ENCODE data around the gene INTS11. TPM values are rescaled to one million over a fixed set of nuclear protein-coding genes. Genes with fewer than 3 reads are reported as not detected.
A peak's percentile ranks its signal among the peaks of the same experiment; 100 is the strongest.

INTS11 gene
- total and polyA plus RNA-seq, 7 experiments from 2014 or later, result 62.8 to 187 (median 134) TPM

DNA sequence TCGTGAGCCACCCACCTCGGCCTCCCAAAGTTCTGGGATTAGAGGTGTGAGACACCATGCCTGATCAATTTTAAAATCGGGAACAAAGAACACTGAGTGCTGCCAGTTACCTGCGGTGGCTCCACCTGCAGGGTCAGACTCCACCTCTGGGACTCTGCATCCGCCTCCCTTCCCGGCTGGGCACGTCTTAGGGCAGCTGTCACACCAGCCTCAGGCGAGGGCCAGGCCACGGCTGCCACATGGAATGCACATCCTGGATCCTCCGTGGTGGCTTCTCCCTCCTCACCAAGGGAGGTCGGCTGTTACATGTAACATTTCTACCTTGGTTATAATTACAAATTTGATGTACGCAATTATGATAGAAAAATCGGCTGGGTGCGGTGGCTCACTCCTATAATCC, 39.8 kb upstream of the INTS11 start:
- Histone ChIP-seq H3K4me3 (ENCODE audit: low read length) (no peak overlapping the region), H3K27me3 (ENCODE audit: control insufficient read depth in 2 of 2, insufficient read depth in 2 of 2, low read length in 2 of 2) (no peaks in the 10 kb centered on the region), H3K27ac (ENCODE audit: low read depth, low read length) (no peak overlapping the region), H3K4me1 (ENCODE audit: control insufficient read depth in 2 of 2, insufficient read depth in 2 of 2, low read length in 2 of 2) (no peaks in the 10 kb centered on the region), H3K9me3 (ENCODE audit: control insufficient read depth in 2 of 3, low read length in 3 of 3) (peaks cover 0 to 10% (median 0%) of the 10 kb centered on the region in 3 experiments), H3K36me3 (ENCODE audit: control insufficient read depth in 2 of 3, insufficient read depth in 3 of 3, low read length in 3 of 3) (no peaks in the 10 kb centered on the region)
- Mint-ChIP-seq H3K27ac (no peak overlapping the region), H3K9me3 (peaks cover 0 to 2% (median 0%) of the 10 kb centered on the region in 11 donors), H3K27me3 (peaks cover 0 to 13% (median 4%) of the 10 kb centered on the region in 5 donors), H3K36me3 (no peaks in the 10 kb centered on the region), H3K4me1 (peaks cover 0 to 9% (median 7%) of the 10 kb centered on the region in 7 donors), H3K4me3 (no peak overlapping the region)
- ATAC-seq (no peak), DNase-seq (no peak)
- CTCF ChIA-PET, result no interaction called here
- intact Hi-C loops (cut with micrococcal nuclease), result no loop called here
- POLR2A ChIA-PET, result no interaction called here

DNA sequence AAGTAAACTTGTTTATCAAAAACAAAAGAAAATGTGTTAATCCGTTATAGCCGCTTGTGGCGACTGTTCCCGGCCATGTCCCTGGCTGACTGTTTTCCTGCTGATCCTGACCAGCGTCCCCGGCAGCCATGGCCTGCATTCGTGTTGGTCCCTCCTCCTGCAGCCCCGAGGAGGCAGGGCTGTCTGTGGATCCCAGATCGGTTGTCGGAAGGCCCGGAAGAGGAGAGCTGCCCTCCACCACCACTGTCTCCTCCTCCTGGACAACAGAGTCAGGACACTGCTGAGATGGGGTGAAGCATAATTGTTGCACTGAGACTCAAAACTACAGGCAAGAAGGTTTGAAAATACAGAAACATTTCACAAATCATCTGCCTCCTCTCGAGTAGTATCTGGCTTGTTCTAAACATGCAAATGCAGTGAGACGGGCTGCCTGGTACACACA, 37.5 kb upstream of the INTS11 start:
- no peak for DNase-seq
- CTCF ChIA-PET, result no interaction called here
- no peak overlapping the region for H3K4me3 ChIP-seq (ENCODE audit: low read length)

DNA sequence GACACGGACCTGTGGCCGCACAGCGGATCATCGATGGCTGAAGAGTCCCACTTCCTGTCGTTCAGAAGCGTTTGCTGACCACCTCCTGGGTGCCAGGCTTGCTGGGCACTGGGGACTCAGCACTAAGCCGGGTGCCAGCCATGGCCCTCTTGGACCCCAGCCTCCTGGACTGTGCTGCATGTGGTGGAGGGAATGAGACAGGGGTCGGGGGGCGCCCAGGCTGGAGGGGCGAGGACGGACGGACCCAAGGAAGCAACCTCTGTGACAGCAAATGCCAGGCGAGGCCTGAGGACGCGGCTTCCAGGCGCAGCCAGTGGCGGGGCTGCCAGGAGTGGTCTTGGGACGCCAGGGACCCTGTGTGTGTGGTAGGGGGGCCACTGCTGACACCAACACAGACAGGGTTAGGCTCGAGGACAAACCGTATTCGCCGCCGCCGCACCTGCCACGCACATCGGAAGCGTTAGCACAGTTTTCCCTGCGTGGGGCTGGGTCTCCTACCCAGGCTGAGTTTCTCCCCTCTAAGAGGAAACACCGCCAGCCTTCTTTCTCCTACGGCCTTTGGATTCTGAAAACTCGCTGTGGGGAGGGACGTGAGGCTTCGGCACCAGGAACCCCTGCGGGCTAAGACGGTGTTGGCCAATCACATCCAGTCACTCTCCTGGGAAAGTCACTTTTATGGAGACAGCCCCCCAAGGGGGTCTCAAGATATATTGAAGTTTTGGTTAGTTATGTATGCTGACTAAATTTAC, 36.9 kb upstream of the INTS11 start:
- intact Hi-C loops (cut with micrococcal nuclease), result no loop called here
- Histone ChIP-seq H3K9me3 (ENCODE audit: control insufficient read depth in 2 of 3, low read length in 3 of 3) (peaks cover 0 to 5% (median 0%) of the 10 kb centered on the region in 3 experiments), H3K4me1 (ENCODE audit: control insufficient read depth in 2 of 2, insufficient read depth in 2 of 2, low read length in 2 of 2) (peaks cover 0 to 8% of the 10 kb centered on the region in 2 donors), H3K36me3 (ENCODE audit: control insufficient read depth in 2 of 3, insufficient read depth in 3 of 3, low read length in 3 of 3) (no peaks in the 10 kb centered on the region), H3K27ac (ENCODE audit: low read depth, low read length) (no peak overlapping the region), H3K27me3 (ENCODE audit: control insufficient read depth in 2 of 2, insufficient read depth in 2 of 2, low read length in 2 of 2) (peaks cover 0 to 3% of the 10 kb centered on the region in 2 donors), H3K4me3 (ENCODE audit: low read length) (no peak overlapping the region)
- DNase-seq (peak in 1 of 9 donors; percentile 4), ATAC-seq (no peak)
- H3K4me3 Mint-ChIP-seq, result no peak overlapping the region
- H3K9me3 Mint-ChIP-seq, result peaks cover 0 to 2% (median 0%) of the 10 kb centered on the region in 11 donors
- ChIA-PET CTCF (no interaction called here), POLR2A (no interaction called here)
- H3K36me3 Mint-ChIP-seq, result no peaks in the 10 kb centered on the region
- H3K27ac Mint-ChIP-seq, result no peak overlapping the region
- H3K4me1 Mint-ChIP-seq, result peaks cover 6 to 15% (median 12%) of the 10 kb centered on the region in 7 donors
- peaks cover 0 to 20% (median 4%) of the 10 kb centered on the region in 5 donors for H3K27me3 Mint-ChIP-seq

More for the DNA sequence above, 37.5 kb upstream of the INTS11 start:
- peaks cover 0 to 3% of the 10 kb centered on the region in 2 donors for H3K27me3 ChIP-seq (ENCODE audit: control insufficient read depth in 2 of 2, insufficient read depth in 2 of 2, low read length in 2 of 2)
- no peak overlapping the region for H3K4me3 Mint-ChIP-seq
- POLR2A ChIA-PET, result no interaction called here
- ATAC-seq, result no peak
- no peaks in the 10 kb centered on the region for H3K36me3 Mint-ChIP-seq
- peaks cover 6 to 15% (median 12%) of the 10 kb centered on the region in 7 donors for H3K4me1 Mint-ChIP-seq
- intact Hi-C loops (cut with micrococcal nuclease), result no loop called here
- peaks cover 0 to 2% (median 0%) of the 10 kb centered on the region in 11 donors for H3K9me3 Mint-ChIP-seq
- H3K4me1 ChIP-seq (ENCODE audit: control insufficient read depth in 2 of 2, insufficient read depth in 2 of 2, low read length in 2 of 2), result peaks cover 0 to 8% of the 10 kb centered on the region in 2 donors
- H3K9me3 ChIP-seq (ENCODE audit: control insufficient read depth in 2 of 3, low read length in 3 of 3), result peaks cover 0 to 10% (median 0%) of the 10 kb centered on the region in 3 experiments
- peaks cover 0 to 19% (median 4%) of the 10 kb centered on the region in 5 donors for H3K27me3 Mint-ChIP-seq
- H3K27ac ChIP-seq (ENCODE audit: low read depth, low read length), result no peak overlapping the region
- H3K36me3 ChIP-seq (ENCODE audit: control insufficient read depth in 2 of 3, insufficient read depth in 3 of 3, low read length in 3 of 3), result no peaks in the 10 kb centered on the region
- no peak overlapping the region for H3K27ac Mint-ChIP-seq

DNA sequence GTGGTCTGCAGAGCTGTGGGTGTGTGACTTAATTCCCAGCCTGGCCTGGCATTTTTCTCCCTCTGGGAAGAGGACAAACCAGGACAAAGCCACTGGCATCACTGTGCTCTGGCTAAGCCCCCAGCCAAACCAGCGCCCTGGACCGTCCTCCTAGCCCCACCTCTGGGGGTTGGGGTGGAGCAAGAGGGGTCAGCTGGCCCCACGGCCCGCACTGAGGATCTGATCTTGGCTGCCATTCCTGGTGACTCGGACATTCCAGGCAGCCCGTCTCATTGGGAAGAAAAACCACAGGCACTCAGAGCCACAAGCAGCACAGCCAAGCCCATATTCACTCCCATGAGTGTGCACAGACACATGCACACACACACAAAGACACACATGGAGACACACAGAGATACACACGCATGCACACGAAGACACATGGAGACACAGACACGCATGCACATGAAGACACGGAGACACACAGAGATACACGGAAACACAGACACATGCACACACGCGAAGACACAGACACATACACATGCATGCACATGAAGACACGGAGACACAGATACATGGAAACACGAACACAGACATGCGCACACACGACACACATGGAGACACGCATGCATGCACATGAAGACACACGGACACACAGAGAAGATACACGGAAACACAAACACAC, 36.2 kb upstream of the INTS11 start:
- DNase-seq (peak in 1 of 9 donors; percentile 3), ATAC-seq (no peak)
- intact Hi-C loops (cut with micrococcal nuclease), result no loop called here
- Mint-ChIP-seq H3K4me3 (no peak overlapping the region), H3K36me3 (no peaks in the 10 kb centered on the region), H3K9me3 (peaks cover 0 to 2% (median 0%) of the 10 kb centered on the region in 11 donors), H3K27ac (no peak overlapping the region), H3K4me1 (peaks cover 6 to 15% (median 12%) of the 10 kb centered on the region in 7 donors), H3K27me3 (peaks cover 0 to 20% (median 4%) of the 10 kb centered on the region in 5 donors)
- no peak overlapping the region for H3K4me3 ChIP-seq (ENCODE audit: low read length)
- no peaks in the 10 kb centered on the region for H3K36me3 ChIP-seq (ENCODE audit: control insufficient read depth in 2 of 3, insufficient read depth in 3 of 3, low read length in 3 of 3)
- no peaks in the 10 kb centered on the region for H3K9me3 ChIP-seq (ENCODE audit: control insufficient read depth in 2 of 3, low read length in 3 of 3)
- H3K4me1 ChIP-seq (ENCODE audit: control insufficient read depth in 2 of 2, insufficient read depth in 2 of 2, low read length in 2 of 2), result peaks cover 0 to 8% of the 10 kb centered on the region in 2 donors
- H3K27me3 ChIP-seq (ENCODE audit: control insufficient read depth in 2 of 2, insufficient read depth in 2 of 2, low read length in 2 of 2), result peaks cover 0 to 3% of the 10 kb centered on the region in 2 donors
- H3K27ac ChIP-seq (ENCODE audit: low read depth, low read length), result no peak overlapping the region
- POLR2A ChIA-PET, result no interaction called here
- CTCF ChIA-PET, result no interaction called here

DNA sequence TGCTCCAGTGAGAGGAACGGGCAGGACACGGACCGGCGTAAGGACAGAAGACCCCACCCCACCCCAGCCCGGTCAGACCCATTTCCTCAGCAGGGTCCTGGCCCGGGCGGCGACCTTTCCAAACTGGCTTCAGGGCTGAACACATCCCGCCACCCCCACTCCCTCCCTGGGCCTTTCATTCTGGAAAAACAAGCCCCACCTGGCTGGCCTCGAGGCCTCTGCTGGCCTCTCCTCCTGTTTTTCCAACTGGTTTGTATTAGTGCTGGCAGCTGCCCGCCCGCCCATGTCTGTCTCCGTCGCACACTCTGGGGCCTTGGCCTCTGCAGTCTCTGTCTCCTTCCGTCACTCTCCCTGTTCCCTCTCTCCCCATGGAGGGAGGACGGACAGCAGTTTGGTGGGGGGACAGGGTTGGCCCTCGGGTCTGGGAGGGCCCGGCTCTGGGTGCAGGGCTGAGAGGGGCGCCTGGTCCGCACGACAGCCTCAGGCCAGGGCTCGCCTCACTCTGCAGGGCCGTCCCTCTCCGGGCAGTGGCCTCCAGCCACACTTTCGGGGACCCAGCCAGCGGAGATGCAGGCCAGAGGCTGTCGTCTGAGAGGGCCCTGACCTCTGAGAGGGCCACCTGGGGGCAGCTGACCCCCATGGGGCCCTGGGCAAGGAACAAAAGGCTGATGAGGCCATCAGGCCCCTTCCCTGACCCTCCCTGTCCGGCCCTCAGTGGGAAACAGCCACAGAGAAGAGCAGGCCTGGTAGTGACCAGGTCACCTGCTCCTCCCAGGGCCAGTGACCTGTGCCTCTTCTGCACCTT, 35.4 kb upstream of the INTS11 start:
- H3K4me1 ChIP-seq (ENCODE audit: control insufficient read depth in 2 of 2, insufficient read depth in 2 of 2, low read length in 2 of 2), result peaks cover 0 to 8% of the 10 kb centered on the region in 2 donors
- no peaks in the 10 kb centered on the region for H3K9me3 ChIP-seq (ENCODE audit: control insufficient read depth in 2 of 3, low read length in 3 of 3)
- POLR2A ChIA-PET, result interaction anchor here (1.6 kb wide), 1 partner anchor 12 kb away, joined by 4 read pairs; no protein-coding TSS in a partner anchor
- intact Hi-C loops (cut with micrococcal nuclease), result loop anchor here in 1 of 2 donors (1.0 kb wide), 1 partner anchor 11 kb away; no protein-coding TSS in a partner anchor
- Mint-ChIP-seq H3K4me3 (peak overlapping the region in 7 of 10 donors; percentile 21 to 75 (median 52)), H3K9me3 (peaks cover 0 to 2% (median 0%) of the 10 kb centered on the region in 11 donors), H3K36me3 (no peaks in the 10 kb centered on the region), H3K27me3 (peaks cover 0 to 20% (median 4%) of the 10 kb centered on the region in 5 donors), H3K4me1 (peaks cover 6 to 15% (median 12%) of the 10 kb centered on the region in 7 donors), H3K27ac (peak overlapping the region in 5 of 9 donors; percentile 4 to 62 (median 52))
- ATAC-seq, result no peak
- no peak for DNase-seq
- no peak overlapping the region for H3K27ac ChIP-seq (ENCODE audit: low read depth, low read length)
- CTCF ChIA-PET, result no interaction called here
- no peak overlapping the region for H3K4me3 ChIP-seq (ENCODE audit: low read length)
- peaks cover 0 to 3% of the 10 kb centered on the region in 2 donors for H3K27me3 ChIP-seq (ENCODE audit: control insufficient read depth in 2 of 2, insufficient read depth in 2 of 2, low read length in 2 of 2)
- H3K36me3 ChIP-seq (ENCODE audit: control insufficient read depth in 2 of 3, insufficient read depth in 3 of 3, low read length in 3 of 3), result no peaks in the 10 kb centered on the region

DNA sequence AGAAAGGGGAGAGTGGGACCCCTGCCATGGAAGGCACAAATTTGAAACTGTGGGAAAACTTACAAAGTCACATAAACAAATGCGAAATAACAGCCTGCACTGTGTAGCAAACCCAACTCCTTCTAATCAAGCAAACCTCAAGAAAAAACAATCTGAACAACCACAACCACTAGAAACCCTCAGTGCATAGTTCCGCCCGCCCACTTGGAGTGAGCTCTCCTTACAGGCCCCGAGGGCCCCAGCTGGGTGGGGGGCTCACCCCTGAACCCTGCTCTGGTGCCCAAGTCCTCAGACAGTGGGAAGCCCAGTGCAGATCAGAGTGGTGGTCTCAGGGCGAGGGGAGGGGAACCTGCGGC, 34.8 kb upstream of the INTS11 start:
- ChIA-PET POLR2A (interaction anchor here (0.7 to 1.6 kb wide), 3 partner anchors 9 to 16 kb away, joined by 3 to 5 read pairs (median 4); partner anchors contain the start of gene AURKAIP1), CTCF (no interaction called here)
- peaks cover 0 to 8% of the 10 kb centered on the region in 2 donors for H3K4me1 ChIP-seq (ENCODE audit: control insufficient read depth in 2 of 2, insufficient read depth in 2 of 2, low read length in 2 of 2)
- peak in 2 of 9 donors; percentile 25 to 38 for DNase-seq
- H3K27ac ChIP-seq (ENCODE audit: low read depth, low read length), result no peak overlapping the region
- intact Hi-C loops (cut with micrococcal nuclease), result loop anchor here in 1 of 2 donors (1.0 kb wide), 1 partner anchor 12 kb away; no protein-coding TSS in a partner anchor
- H3K4me3 ChIP-seq (ENCODE audit: low read length), result no peak overlapping the region
- peaks cover 0 to 2% (median 0%) of the 10 kb centered on the region in 11 donors for H3K9me3 Mint-ChIP-seq
- peaks cover 0 to 21% (median 4%) of the 10 kb centered on the region in 5 donors for H3K27me3 Mint-ChIP-seq
- no peaks in the 10 kb centered on the region for H3K36me3 ChIP-seq (ENCODE audit: control insufficient read depth in 2 of 3, insufficient read depth in 3 of 3, low read length in 3 of 3)
- H3K4me3 Mint-ChIP-seq, result peak overlapping the region in 8 of 10 donors; percentile 21 to 75 (median 50)
- H3K9me3 ChIP-seq (ENCODE audit: control insufficient read depth in 2 of 3, low read length in 3 of 3), result no peaks in the 10 kb centered on the region
- H3K4me1 Mint-ChIP-seq, result peaks cover 6 to 15% (median 12%) of the 10 kb centered on the region in 7 donors
- H3K27ac Mint-ChIP-seq, result peak overlapping the region in 8 of 9 donors; percentile 4 to 78 (median 54)
- H3K36me3 Mint-ChIP-seq, result no peaks in the 10 kb centered on the region
- ATAC-seq, result peak; percentile 66
- peaks cover 0 to 4% of the 10 kb centered on the region in 2 donors for H3K27me3 ChIP-seq (ENCODE audit: control insufficient read depth in 2 of 2, insufficient read depth in 2 of 2, low read length in 2 of 2)

Measured in naive thymus-derived CD4-positive, alpha-beta T cell (primary cell).